HG03139 (cell line): ENCODE data around the gene RBFOX2.

Experiments used
- ATAC-seq: cut with Tn5 transposase; IDR thresholded peaks from one replicate; pipeline ENCODE4 v1.9.1; 2021; ENCODE audit not compliant: unreplicated experiment

The RBFOX2 gene

DNA sequence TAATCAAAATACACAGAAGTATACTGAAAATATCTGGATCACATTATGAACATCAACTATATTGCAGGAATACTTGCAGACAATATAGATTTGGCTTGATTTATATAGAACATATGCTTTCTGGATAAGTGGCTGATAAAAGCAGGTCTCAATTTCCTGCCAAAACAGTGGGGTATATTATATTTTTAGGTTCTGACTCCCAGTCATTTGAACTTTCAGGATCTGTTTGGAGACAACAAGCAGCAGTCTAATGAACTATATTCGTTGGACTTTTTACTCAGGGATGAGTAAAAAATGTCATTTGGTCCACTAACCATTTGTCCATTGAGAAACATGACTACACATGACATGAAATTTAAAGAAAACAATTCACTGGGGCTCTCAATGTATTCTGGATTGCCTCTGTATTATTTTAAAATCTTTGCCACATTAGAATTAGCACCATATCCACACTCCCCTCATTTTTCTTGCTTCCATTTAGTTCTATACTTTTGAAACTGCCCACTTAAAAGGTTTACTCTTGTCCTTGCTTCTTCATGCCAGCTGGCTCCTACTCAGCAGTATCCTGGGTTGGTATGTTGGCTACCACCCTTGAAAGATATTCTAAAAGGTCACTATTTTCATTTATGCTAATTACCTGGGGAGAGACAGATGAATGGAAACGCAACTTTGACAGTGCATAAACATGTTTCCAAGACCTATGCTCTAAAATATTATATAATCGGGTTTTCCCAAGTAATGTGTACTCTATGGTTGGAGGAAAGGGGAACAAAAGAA lies 157.9 kb downstream of the RBFOX2 start:
- ATAC-seq: no peak

DNA sequence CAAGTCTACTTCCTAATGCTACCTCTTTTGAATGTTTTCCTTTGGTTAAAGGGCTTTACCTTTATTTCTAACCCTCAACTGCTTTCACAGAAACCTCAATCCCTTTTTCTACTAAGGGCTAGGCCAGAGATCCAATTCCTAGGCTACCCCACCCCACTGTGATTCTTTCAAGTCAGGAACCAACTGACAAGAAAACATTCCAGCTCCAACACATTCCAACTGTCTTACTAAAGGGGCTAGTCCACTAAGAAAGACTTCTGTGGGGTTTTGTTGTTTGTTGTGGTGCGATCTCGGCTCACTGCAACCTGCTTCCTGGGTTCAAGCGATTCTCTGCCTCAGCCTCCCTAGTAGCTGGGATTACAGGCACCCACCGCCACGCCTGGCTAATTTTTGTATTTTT lies 159.7 kb downstream of the RBFOX2 start:
- no peak for ATAC-seq

DNA sequence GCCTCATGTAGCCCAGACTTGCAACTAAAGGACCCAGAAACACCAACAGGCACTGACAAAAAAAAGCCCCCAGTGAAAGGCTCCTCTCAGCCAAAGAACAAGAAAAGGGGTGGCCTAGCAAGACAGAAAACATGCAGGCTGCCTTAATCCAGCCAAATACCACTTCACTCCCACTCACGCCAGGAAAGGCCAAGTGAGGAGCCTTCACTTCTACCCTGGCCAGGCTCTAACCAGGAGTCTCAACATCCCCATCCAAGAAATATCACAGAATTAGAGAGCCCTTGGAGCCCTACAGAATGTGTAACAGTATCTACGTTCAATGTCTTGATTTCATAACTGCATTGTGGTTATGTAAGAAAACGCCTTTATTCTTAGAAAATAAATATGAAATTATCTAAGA lies 162.0 kb downstream of the RBFOX2 start:
- no peak for ATAC-seq

DNA sequence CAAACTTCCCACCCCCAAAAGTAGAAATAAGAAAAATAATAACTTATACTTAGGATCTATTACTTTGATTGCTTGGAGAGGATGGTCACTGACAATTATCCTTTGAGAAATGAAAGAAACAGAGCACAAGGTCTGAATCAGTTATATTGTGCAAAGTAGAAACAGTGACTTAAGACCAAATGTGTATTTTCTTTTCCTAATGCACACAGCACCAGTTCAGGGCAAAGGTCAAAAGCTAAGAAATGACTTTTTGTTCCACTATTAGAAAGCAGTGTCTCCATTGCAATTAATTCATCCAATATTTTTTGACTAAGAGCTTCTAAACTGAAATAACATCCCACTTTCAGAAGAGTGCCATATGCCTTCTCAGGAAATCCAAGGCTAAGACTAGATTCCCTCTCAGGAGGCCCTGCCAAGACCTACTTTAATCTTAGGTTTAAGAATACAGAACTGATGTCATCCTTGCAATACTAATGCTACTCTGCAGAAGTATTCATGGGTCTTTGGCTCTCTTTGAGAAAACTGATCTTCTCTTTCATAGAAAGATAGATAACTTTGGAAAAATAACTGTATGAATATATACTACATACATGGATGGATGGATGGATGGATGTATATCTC lies 164.0 kb downstream of the RBFOX2 start:
- no peak for ATAC-seq

DNA sequence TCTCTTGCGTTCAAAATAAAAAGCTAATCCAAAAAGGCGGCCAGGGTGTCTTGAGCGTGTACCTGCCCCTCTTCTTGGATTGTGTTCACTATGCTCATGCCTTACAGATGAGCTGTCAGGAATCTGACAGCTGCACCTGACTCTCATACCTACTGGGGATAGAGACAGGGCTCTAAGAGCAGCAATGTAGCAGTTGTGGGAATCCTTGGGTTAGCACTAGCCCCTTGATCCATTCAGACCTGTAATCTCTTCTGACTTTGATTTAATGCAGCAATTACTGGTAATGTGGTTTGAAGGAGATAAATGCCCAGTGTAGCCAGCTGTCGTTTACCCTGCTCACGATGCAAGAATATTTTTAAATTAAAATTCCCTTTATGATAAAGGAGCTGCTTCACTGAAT lies 165.2 kb downstream of the RBFOX2 start:
- no peak for ATAC-seq

DNA sequence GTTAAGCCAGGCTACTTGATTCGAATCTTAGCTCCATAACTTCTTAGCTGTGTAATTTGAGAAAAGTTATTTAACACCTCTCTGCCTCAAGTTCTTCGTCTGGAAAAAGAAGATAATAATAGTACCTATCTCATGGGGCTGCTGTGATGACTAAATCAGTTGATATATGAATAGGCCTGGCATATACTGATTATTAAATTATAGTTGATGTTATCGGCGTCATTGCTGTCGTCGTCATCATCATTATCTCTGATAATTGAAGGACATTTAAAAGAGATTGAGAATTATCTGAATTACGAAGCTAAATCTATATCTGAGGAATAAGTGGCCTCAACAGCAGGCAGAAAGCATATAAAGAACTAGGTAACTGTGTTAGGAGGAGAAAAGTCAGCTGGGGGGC lies 165.9 kb downstream of the RBFOX2 start:
- ATAC-seq: no peak

DNA sequence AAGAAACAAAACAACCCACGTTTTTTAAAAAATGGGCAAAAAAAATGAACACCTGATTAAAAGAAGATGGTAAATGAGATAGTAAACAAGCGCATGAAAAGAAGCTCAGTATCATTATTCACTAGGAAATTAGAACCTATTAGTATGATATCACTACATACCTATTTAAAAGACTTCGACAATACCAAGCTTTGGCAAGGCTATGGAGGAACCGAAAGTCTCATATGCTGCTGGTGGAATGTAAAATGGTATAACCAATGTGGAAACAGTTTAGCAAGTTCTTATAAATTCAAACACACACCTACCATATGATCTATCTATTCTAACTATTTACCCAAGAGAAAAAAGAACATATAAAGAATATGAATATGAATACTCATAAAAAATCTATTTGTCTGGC lies 167.2 kb downstream of the RBFOX2 start:
- no peak for ATAC-seq

DNA sequence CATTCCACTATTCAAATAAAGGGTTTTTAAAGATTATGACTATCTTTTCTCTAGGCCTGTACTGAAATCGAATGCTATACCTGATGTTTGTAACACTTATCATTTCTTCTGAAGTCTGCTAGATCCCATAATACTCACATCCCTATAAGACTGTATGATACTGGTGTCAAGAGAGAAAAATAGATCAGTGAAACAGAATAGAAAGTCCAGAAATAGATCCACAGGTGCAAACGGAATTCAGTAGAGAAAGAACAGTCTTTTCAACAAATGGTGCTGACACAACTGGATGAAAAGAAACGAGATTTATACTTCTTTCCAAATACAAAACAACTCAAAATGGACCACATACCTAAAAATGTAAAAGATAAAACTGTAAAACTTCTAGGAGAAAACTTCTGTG lies 167.8 kb downstream of the RBFOX2 start:
- no peak for ATAC-seq

DNA sequence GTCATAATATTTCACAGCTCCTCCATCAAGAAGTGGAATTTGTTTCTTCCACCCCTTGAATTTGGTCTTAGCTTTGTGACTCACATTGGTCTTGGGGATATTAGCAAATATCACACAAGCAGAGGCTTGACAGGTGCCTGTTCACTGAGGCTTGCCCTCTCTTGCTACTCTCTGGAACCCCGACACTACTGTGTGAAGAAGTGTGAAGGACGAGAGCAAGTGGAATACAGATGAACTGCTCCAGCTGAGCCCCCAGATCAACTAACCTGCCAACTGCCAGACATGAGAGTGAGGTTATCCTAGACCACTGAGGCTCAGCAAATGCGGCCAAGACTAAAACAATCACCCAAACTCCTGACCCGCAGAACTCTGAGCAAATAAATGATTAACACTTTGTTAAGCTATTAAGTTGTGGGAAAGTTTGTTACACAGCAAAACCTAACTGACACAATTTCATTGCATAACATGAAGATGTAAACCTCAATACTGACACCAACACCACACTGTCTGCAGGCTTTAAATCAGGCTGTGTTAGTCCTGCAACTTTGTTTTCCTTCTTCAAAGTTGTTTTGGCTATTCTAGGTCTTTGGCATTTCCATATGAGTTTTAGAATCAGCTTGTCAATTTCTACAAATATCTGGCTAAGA lies 168.4 kb downstream of the RBFOX2 start:
- no peak for ATAC-seq

DNA sequence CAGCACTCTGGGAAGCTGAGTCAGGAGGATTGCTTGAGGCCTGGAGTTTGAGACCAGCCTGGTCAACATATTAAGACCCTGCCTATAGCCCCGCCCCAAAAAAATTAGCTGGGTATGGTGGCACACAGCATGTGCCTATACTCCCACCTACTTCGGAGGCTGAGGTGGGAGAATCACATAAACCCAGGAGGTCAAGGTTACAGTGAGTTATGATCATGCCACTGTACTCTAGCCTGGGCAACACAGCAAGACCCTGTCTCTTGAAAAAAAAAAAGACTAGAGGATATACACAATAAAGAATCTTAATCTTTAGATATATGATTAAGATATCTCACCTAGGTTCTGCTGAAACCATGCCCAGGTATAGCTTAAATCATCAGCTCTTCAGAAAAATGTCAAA lies 174.3 kb downstream of the RBFOX2 start:
- ATAC-seq: no peak

DNA sequence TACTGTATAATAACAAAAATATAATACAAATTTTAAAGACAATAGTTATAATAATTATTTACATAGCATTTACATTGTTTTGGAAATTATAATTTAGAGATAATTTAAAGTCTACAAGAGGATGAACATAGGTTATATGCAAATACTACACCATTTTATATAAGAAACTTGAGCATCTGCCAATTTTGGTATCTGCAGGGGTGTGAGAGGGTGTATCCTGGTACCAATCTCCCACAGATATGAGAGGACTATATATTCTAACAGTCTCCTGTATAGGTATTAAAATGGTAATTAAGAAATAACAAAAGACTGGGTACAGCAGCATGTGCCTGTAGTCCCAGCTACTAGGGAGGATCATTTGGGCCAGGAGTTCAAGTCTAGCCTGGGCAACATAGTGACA lies 176.5 kb downstream of the RBFOX2 start:
- no peak for ATAC-seq

DNA sequence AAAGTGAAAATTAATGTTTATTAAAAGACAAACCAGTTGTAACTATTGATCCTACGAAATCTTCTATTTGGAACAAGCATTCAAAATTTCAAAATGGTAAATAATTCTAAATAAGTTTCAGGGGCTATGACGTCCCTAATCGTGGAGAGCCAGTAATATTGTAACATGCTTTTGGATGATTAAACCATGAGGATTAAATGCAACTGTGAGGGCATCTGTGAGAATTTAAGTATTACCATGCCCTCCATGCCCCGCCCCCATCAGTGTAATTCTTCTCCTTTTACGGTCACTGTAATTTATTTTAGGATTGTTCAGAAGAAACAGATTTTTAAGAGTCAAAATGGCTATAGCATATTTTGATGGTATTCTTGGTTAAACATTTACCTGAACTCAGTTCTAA lies 177.8 kb downstream of the RBFOX2 start:
- ATAC-seq: no peak

DNA sequence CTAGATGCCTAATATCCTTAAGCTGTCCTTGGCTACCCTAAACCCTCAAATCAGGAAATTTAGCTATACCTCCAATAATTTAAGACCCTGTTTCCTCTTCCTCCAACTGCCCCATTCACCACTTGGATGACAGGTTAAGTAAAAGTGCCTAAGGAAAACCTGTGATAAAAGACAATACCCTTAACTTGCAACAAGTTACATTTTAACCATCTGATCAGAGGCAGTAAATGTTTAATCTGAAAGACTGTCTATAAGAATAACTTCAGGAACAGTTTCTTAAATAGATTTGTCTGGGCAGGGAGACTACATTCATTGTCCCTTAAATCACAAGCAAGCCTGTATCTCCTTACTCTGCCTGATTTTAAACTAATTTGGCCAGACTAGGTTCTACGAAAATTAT lies 181.8 kb downstream of the RBFOX2 start:
- ATAC-seq: no peak

DNA sequence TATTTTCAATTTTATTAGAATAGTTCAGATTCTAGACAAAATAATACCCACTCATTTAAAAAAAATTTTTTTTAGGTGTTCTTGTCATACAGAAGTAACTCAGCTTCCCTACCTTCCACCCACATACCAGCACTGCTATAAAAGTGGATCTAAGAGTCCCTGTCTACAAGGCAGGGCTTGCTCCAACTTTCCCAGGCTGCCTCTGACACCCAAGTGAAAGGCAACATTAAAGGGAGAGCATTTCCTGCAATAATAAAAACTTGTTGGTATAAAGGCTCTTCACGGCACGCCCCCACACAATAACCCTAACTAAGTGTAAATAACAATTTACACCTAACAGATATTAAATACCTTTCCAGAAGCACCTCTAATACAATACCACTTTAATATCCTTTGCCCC lies 183.7 kb downstream of the RBFOX2 start:
- ATAC-seq: no peak

DNA sequence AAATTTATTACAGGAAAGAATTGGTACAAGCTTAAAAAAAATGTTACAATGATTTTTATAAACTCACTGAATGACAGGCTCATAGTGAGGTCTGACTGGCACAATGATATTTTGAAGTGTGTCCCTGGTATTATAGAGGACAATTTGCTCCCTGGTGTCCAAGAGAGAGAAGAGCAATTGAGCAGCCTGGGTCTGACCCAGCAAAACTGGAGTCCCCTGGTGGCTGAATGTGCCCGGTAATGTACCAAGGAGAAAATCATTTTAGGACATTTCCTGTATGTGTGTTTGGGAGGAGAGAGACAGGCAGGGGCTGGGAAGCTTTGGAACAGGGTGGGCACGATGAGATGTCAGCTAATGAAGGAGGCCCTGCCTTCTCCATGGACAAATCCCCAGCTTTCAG lies 185.7 kb downstream of the RBFOX2 start:
- no peak for ATAC-seq

DNA sequence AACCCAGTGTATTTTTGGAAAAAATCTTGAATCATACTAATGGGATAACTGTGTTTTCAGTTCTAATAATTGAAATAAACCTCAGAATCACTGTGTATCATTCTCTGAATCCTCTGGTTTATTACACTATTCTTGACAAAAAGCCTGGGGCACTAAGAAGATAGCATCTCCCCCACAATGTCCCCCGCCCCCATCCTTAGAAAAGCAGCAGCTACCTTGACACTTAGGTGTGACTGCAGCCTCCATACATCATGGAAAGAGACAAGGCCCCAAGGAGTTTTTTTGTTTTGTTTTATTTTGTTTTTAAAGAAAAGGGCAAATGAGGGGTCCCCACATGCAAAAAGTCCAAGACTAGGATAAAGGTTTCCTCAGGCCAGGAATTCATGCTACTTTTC lies 186.1 kb downstream of the RBFOX2 start:
- ATAC-seq: no peak

DNA sequence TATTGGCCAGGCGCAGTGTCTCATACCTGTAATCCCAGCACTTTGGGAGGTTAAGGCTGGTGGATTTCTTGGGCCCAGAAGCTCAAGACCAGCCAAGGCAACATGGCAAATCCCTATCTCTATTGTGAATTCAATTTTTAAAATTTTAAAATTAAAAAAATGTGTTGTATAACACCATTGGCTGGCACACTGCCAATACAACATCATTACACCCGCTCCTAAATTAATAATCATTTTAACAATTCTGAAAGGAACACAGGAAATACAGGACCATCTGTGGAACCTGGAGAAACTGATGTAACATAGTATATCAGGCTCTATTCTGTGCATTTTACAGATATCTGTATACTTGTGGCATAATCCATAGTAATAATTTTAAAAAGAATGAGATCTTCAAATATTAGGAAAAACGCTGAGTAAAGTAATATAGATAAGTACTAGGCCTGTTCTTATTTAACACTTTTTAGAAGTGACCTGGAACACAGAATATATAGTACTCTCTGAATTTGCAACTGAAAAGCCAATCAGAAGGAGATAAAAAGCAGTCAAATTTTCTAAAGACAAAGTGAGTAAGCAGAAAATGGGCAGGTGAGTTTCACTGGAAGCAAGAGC lies 186.6 kb downstream of the RBFOX2 start:
- no peak for ATAC-seq

DNA sequence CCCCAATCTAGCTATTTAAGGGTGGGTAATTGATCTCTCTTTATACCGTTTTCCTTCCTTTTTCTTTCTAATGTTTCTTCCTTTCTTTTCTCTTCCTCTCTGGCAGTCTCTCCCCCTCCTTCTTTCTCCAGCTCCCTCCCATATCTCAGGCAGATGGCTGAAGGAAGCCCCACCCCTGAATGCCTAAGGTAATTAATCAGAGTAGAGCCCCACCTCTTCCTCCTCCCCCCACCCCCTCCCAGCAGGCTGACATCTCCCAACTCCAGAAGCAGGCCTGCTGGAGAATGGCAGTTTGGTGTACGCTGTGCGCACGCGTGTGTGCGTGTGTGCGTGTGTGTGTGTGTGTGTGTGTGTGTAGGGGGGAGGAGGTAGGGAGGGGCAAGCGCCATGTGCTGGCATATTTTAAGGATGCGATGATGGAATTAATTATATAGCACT lies 188.3 kb downstream of the RBFOX2 start:
- no peak for ATAC-seq

DNA sequence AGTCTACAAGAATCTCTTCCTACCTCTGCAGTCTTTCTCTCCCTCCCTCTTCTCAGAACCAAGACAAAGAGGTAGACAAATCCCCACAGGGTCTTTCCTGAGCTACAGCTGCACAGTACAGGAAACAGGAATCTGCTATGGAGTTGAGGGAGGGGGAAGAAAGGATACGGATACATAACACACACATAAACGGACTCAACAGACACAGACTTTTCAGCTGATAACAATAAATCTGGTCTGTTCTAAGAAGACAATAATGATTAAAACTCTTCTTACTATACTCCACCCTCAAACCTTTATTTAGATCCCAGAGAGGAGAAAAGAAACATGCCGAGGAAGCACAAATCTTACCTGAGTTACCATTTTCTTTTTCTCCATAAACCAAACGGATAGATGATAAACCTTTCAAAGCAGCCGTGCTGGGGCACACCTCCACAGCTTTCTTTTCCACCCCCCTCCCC lies 188.8 kb downstream of the RBFOX2 start:
- no peak for ATAC-seq

DNA sequence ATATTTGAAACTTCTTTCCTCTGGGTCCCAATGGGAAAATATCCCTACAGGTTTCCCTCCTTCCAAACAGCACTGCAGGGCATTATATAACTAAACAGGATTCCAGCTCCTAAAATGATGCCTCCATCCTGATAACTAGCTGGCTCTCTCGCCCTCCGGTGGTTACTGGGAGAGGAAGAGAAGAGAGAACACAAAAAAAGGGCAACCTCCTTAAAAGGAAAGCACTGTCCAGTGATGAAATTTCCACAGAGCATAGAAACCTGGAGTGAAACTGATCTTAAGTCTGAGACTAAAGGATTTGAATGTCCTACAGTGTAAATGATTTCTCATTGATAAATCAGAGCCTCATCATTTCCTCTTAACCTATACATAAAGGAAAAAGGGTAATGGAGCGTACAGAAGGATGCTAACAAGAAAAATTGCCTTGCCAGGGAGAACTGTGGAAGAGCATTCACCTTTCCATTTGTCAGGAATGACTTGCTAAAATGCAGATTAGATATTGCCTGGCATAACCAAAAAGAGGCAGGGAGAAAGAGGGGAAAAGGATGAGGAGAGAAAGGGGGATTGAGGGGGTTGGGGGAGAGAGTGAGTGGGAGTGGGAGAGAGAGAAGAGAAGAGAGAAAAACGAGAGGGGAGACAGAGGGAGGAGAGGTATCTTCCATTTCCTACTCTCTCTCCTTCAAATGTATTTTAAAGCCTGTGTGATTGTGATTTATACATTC lies 189.6 kb downstream of the RBFOX2 start:
- no peak for ATAC-seq

DNA sequence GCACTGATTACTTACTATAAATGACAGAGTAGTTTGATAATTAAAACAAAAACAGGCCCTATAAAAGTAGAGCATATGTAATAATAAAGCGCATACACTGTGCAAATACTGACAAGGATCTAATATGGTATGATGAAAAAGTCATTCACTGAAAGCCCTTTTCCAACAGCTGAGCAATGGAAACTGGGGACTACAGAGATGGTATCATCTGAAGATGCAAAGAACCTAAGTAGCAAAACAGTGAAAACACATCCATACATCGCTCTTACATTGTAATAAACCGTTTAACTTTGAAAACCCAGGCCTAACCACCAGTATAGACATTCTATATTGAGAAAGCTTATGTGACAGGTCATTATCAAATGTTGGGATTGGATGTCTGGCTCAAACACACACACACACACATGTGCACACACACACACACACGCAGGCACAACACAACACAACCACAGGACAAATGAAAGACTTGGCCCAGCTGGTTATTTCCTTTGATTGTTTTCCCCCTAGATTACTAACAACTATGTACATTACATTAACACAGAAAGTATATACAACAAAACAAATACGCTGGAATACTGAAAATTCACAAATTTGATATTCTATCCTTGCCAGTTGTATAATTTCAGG lies 191.4 kb downstream of the RBFOX2 start:
- ATAC-seq: no peak
